Measurements from ENCODE around the gene PI4KA.
"Not testable (repeated sequence)": the region's sequence is repeated elsewhere in the genome, so short reads cannot be mapped to it uniquely, and the experiment has no call there.

The PI4KA gene

GRCh38 chr22:20740222-20740951 lies 118.2 kb downstream of the PI4KA start:
- H3K36me3 ChIP-seq (replicated peaks; ENCODE audit: low read depth, low read length) = peaks cover 21% of the 10 kb centered on the region
- H3K9me3 ChIP-seq (ENCODE audit: insufficient read depth, low read length) = no peaks in the 10 kb centered on the region
- H3K4me1 ChIP-seq (ENCODE audit: low read length) = 0 out of 2 replicates have a peak, but pooled peaks cover 3% of the 10 kb centered on the region
- TF ChIP-seq EZH2phosphoT487 (IDR thresholded peaks at IDR 0.05; ENCODE audit: low read depth) = no peak
- TF ChIP-seq CTCF (IDR thresholded peaks at IDR 0.05; ENCODE audit: low read depth, low read length) = no peak
- H2AFZ ChIP-seq (ENCODE audit: low read depth, low read length) = no peak overlapping the region
- H3K27ac ChIP-seq (ENCODE audit: low read length) = no peak overlapping the region
- H3K9ac ChIP-seq (ENCODE audit: low read length) = no peak overlapping the region
- peaks cover 7% of the 10 kb centered on the region; the same call in 1 of the 2 replicates for H4K20me1 ChIP-seq (ENCODE audit: insufficient read depth, low read length)
- no peaks in the 10 kb centered on the region for H3K79me2 ChIP-seq (ENCODE audit: low read length)
- no peaks in the 10 kb centered on the region for H3K27me3 ChIP-seq (ENCODE audit: low read depth, low read length)
- no peak overlapping the region for H3K4me2 ChIP-seq (ENCODE audit: low read length)
- no peak overlapping the region for H3K4me3 ChIP-seq (ENCODE audit: low read length)

GRCh38 chr22:20738394-20739089 lies 120.1 kb downstream of the PI4KA start:
- Histone ChIP-seq H2AFZ (ENCODE audit: low read depth, low read length) (no peak overlapping the region), H3K4me1 (ENCODE audit: low read length) (no peaks in the 10 kb centered on the region), H3K4me3 (ENCODE audit: low read length) (no peak overlapping the region), H3K79me2 (ENCODE audit: low read length) (no peaks in the 10 kb centered on the region), H3K9ac (ENCODE audit: low read length) (no peak overlapping the region), H4K20me1 (ENCODE audit: insufficient read depth, low read length) (0 out of 2 replicates have a peak, but pooled peaks cover 4% of the 10 kb centered on the region), H3K36me3 (replicated peaks; ENCODE audit: low read depth, low read length) (peaks cover 21% of the 10 kb centered on the region), H3K4me2 (ENCODE audit: low read length) (no peak overlapping the region), H3K27me3 (ENCODE audit: low read depth, low read length) (no peaks in the 10 kb centered on the region), H3K9me3 (ENCODE audit: insufficient read depth, low read length) (no peaks in the 10 kb centered on the region), H3K27ac (ENCODE audit: low read length) (no peak overlapping the region)
- no peak for TF ChIP-seq CTCF (IDR thresholded peaks at IDR 0.05; ENCODE audit: low read depth, low read length)
- no peak for TF ChIP-seq EZH2phosphoT487 (IDR thresholded peaks at IDR 0.05; ENCODE audit: low read depth)

- H3K27ac ChIP-seq (ENCODE audit: low read length); H3K79me2 ChIP-seq (ENCODE audit: low read length); H3K9me3 ChIP-seq (ENCODE audit: insufficient read depth, low read length); H3K4me1 ChIP-seq (ENCODE audit: low read length); H2AFZ ChIP-seq (ENCODE audit: low read depth, low read length); H3K4me2 ChIP-seq (ENCODE audit: low read length); H3K9ac ChIP-seq (ENCODE audit: low read length); H3K27me3 ChIP-seq (ENCODE audit: low read depth, low read length); H3K4me3 ChIP-seq (ENCODE audit: low read length); H4K20me1 ChIP-seq (ENCODE audit: insufficient read depth, low read length): not testable (repeated sequence)
- peaks cover 15% of the 10 kb centered on the region for H3K36me3 ChIP-seq (replicated peaks; ENCODE audit: low read depth, low read length)
Measured at GRCh38 chr22:20736891-20737290, 121.7 kb downstream of the PI4KA start.

GRCh38 chr22:20735356-20736162 lies 123.1 kb downstream of the PI4KA start:
- not testable (repeated sequence) for H3K9me3 ChIP-seq (ENCODE audit: insufficient read depth, low read length); H3K79me2 ChIP-seq (ENCODE audit: low read length); H3K4me2 ChIP-seq (ENCODE audit: low read length); H4K20me1 ChIP-seq (ENCODE audit: insufficient read depth, low read length); H3K9ac ChIP-seq (ENCODE audit: low read length); H3K4me3 ChIP-seq (ENCODE audit: low read length); H3K27me3 ChIP-seq (ENCODE audit: low read depth, low read length); H3K27ac ChIP-seq (ENCODE audit: low read length); H3K36me3 ChIP-seq (replicated peaks; ENCODE audit: low read depth, low read length); H3K4me1 ChIP-seq (ENCODE audit: low read length); H2AFZ ChIP-seq (ENCODE audit: low read depth, low read length)

- not testable (repeated sequence) for H3K9me3 ChIP-seq (ENCODE audit: insufficient read depth, low read length); H3K27ac ChIP-seq (ENCODE audit: low read length); H3K4me1 ChIP-seq (ENCODE audit: low read length); H3K4me2 ChIP-seq (ENCODE audit: low read length); H3K4me3 ChIP-seq (ENCODE audit: low read length); H3K9ac ChIP-seq (ENCODE audit: low read length); H3K79me2 ChIP-seq (ENCODE audit: low read length); H2AFZ ChIP-seq (ENCODE audit: low read depth, low read length); H4K20me1 ChIP-seq (ENCODE audit: insufficient read depth, low read length); H3K27me3 ChIP-seq (ENCODE audit: low read depth, low read length)
- H3K36me3 ChIP-seq (replicated peaks; ENCODE audit: low read depth, low read length) = peaks cover 16% of the 10 kb centered on the region
Measured at GRCh38 chr22:20732431-20732830, 126.2 kb downstream of the PI4KA start.
